GM19452 (cell line): Measurements from ENCODE around the gene CNR2.
A peak's percentile ranks its signal among the peaks of the same experiment; 100 is the strongest.
"Not testable (repeated sequence)": the region's sequence is repeated elsewhere in the genome, so short reads cannot be mapped to it uniquely, and the experiment has no call there.

Experiments used
- ATAC-seq: cut with Tn5 transposase; IDR thresholded peaks from one replicate; pipeline ENCODE4 v1.9.1; 2021; ENCODE audit not compliant: unreplicated experiment

CNR2 gene

DNA sequence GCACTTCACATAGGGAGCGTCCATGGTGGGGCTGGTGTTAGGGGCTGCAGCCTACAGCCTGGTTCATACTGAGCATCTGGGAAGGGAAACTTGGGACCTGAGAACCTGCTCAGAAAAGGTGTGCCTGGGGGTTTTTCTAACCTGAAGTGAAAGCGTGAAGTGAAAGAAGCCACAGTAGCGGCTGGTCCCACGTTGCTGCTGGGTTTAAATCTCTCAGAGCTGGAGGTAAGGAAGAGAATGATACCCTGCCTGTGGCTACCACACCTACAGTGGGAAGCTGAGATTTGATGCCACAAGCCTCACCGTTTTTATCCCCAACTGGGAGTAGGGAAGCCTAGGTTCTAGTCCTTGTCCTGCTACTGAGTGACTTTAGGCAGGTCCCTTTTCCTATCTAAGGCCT is 24.1 kb downstream of the CNR2 start:
- ATAC-seq, result no peak

DNA sequence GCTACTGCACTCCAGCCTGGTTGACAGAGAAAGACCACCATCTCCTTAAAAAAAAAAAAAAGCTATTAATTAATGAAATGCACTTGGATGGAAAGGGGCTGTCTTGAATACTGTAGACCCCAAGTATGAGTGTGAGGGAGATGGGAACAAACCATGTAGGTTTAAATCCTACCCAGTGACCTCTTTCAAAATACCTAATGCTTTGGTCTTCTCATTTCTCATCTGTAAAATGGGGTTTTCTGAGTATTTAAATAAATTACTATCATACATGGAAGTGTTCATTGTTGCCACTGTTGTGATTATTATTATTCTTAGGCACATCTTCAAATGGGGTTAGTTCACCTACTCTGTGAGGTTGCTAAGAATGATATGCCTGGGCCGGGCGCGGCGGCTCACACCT is 27.9 kb downstream of the CNR2 start:
- no peak for ATAC-seq

DNA sequence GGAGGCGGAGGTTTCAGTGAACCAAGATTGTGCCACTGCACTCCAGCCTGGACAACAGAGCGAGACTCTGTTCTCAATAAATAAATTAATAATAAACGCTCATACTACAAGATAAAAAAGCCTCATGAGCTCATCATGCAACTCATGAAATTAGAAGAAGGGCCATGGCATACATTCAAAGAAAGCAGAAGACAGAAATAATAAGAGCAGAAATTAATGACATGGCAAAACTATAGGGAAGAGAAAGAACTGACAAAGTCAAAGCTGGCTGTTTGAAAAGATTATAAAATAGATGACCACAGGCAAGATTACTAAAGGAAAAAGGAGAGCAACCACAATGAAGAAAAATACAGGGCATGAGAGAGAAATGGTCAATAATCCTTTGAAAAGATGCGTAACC is 30.4 kb downstream of the CNR2 start:
- no peak for ATAC-seq

DNA sequence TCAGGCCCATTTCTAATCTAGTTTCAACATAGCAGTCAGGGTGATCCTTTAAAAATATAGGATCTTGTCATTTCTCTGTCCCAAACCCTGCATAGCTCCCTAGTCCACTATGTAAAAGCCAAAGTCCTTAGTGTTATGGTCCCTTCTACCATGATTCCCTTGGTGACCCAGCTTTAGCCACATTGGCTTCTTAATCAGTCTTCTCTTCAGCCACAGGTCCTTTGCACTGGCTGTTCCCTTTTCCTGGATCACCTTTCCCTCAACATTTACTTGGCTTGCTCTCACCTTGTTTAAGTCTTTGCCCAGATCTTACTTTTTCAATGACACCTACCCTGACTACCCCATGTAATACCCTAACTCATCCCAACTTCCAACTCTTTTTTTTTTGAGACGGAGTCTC is 33.4 kb downstream of the CNR2 start:
- no peak for ATAC-seq

DNA sequence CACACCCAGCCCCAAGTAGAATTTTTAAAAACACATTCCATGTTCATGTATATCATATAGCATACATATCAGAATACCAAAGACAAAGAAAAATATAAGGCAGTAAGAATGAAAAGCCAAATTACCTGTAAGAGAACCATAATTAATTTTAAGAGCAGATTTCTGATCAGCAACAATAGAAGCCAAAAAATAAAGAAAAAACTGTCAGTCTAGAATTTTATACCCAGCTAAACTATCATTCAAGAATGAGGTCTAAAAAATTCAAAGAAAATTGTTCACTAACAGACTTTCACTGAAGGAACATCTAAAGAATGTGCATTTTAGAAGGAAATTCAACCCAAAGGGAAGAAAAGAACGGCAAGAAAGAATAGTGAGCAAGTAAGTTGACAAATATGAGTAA is 34.5 kb downstream of the CNR2 start:
- ATAC-seq, result no peak

DNA sequence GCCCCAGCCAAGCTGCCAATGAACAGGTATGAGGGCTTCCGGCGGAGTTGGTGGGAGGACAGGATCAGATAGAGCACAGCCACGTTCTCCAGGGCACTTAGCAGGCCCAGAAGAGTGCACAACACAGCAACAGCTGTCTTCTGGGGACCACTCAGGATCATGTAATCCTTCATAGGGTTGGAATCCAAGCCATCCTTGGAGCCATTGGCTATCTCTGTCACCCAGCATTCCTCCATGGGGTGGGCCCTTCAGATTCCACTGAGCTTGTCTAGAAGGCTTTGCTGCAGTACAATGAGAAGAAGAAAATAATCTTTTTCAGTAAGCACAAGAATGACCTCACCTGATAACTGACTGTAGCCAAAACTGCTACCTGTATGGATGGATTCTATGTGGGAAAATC is 37.8 kb downstream of the CNR2 start:
- no peak for ATAC-seq

DNA sequence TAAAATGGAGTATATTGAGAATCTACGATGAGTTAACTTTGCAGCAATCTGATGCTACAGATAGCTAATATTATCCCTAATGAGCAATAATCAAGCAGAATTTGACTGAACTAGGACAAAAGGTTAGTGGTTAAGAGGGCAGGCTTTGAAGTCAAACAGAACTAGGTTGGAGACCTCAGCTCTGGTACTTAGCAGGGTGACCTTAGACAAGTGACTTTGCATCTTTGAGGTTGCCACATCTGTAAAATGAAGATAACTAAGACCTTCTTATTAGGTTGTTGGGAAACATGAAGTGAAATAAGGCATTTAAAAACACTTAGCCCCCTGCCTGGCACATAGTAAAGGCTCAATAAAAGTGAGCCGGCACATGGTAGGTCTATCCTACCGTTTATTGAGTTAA is 40.7 kb downstream of the CNR2 start:
- no peak for ATAC-seq

DNA sequence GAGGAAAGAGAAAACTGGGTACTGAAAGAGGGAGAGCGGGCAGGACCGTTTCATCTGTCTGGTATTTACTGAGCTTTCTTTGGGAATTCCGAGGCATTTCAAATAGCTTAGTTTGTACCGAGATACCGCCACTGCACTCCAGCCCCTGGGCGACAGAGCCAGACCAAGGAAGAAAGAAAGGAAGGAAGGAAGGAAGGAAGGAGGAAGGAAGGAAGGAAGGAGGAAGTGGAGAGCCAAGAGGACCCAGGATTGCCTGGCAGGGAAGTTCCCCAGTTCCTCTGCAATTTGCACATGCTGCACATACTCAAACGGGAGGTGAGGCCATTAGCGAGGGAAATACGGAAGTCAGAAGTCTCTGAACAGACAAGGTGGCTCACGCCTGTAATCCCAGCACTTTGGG is 44.1 kb downstream of the CNR2 start:
- ATAC-seq, result no peak

DNA sequence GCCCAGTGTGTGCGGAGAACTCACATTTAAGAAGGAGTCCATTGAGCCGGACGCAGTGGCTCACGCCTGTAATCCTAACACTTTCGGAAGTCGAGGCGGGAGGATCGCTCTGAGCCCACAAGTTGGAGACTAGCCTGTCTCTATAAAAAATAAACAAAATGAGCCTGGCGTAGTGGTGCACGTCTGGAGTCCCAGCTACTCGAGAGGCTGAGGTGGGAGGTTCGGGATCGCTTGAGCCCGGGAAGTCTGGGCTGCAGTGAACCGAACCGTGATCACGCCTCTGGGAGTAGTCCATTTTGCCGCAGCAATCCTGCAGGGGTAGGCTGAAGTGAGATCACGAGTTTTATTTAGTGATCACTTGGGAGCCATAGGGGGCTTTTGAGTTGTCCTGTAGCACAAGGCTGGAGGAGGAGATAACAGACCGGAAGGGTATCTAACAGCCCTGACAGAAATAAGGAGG is 44.6 kb downstream of the CNR2 start:
- no peak for ATAC-seq

DNA sequence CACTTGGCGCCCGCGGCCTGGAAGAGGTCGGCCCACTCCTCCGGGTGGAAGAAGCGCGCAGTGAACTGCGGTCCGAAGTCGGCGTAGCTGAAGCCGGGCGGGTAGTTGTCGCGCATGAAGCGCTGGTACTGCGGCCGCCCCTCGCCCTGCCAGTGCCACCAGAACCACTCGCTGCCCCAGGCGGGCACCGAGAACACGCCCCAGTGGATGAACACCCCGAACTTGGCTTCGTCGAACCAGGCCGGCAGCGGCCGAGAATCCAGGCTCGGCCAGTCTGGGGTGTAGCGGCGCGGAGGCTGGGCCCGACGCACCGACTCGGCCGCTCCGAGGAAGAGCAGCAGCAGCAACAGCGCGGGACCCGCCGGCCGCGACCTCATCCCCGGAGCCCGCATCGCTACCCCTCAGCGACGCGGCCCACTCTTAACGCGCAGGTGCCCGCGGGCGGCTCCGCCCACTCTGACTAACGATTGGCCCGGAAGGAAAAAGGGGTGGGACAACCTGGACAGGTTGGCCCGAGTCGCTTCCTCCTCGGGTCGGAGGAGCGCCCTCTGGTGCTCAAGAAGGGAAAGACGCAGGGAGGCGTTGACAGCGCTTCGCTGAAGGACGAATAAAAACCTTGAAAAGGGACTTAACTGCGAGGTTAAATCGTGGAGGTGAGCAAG is 45.1 kb downstream of the CNR2 start, which contains the start of gene FUCA1:
TSS of gene FUCA1 (minus strand) at position 396 of the 662 bp plus-strand sequence. CDS start at position 392, 4 bp downstream.
- ATAC-seq, result peak; percentile 89

DNA sequence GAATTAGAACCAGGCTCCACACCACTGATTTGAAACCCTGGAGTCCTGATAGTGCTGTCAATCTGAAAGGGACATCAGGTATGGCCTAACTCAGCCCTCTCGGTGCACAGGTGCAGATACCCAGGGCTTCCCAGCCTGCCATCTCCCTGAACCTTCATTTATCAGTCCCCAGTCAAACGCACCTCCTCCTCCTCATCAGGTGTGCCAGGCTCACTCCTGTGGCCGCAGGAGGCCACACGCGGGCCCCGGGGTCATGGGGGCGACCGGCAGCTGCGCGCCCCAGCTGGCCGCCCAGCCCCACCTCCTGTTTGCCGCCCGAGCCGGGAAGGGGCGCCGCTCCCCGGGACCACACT is 45.6 kb downstream of the CNR2 start:
- no peak for ATAC-seq

DNA sequence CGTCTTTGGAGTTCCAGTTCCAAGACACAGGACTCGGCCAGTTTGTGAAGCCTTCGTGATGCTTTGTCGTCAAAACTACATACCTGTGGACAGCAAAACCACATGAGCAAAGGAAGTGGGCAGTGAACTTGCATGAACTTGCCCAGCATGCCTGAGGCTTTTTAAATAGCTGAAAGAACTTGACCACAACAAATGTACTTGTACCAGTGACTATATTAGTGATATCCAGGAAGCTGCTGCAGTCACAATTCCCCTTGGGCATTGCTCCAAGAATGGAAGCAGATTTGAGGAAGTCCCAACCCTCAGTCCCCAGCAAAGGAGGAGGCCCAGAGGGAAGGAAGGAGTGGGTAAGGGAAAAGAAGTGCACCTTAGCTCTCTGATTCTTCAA is 47.6 kb downstream of the CNR2 start:
- no peak for ATAC-seq

DNA sequence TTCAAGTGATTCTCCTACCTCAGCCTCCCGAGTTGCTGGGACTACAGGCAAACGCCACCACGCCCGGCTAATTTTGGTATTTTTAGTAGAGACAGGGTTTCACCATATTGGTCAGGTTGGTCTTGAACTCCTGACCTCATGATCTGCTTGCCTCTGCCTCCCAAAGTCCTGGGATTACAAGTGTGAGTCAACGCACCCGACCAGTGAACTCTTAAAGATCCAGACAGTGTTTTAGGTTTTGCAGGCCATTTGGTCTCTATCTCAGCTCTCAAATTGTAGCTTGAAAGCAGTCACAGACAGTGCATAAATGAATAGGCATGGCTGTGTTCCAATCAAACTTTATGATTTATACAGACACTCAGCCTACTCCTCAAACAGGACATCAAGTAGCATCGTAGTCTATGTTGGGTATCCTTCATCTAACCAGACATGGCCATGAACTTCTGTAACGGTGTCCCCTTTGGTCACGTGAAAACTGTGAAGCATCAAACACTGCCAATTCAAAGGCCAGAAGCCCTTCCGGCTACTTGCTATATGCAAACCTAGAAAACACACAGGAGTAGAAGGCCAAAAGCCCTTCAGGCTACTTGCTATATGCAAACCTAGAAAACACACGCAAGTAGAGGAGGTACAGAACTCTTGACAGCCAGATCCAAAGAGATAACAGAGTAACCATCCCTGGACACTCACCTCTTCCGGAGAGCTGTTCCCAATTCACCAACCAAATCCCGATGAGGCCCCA is 48.2 kb downstream of the CNR2 start:
- no peak for ATAC-seq

DNA sequence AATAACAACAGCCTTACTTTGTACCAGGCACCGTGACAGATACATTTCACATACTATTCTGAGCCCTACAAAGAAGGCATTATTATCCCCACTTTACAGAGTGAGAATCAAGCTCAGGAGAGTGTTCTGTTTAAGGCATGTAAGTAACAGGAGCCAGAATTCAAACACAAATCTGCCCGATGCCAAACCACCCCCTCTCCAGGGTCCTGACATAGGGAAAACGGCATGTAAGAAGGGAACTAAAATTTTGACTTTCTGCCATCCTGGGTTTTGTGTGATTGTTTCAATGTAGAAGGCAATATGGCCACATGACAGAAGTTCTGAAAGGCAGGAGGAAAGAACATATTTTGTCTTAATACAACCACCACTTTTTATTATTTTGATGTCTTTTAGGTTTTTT is 50.5 kb downstream of the CNR2 start:
- no peak for ATAC-seq

DNA sequence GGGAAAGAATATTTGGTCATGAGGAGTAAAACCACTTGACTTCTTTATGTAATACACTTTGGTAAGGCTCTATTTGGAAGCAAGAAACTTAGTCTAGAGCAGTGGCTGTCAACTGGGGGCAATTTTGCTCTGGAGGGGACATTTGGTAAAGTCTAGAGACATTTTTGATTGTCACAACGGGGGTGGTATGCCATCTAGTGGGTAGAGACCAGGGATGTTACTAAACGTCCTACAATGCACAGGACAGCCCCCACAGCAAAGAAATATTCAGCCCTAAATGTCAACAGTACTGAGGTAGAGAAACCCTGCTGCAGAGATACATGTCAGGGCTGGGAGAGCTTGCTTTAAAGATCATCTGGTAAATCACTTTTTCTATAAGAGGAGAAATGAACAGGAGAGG is 58.6 kb downstream of the CNR2 start:
- no peak for ATAC-seq

DNA sequence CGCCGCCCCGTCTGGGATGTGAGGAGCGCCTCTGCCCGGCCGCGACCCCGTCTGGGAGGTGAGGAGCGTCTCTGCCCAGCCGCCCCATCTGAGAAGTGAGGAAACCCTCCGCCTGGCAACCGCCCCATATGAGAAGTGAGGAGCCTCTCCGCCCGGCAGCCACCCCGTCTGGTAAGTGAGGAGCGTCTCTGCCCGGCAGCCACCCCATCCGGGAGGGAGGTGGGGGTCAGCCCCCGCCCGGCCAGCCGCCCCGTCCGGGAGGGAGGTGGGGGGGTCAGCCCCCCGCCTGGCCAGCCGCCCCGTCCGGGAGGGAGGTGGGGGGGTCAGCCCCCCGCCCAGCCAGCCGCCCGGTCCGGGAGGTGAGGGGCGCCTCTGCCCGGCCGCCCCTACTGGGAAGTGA is 60.0 kb downstream of the CNR2 start:
- not testable (repeated sequence) for ATAC-seq

DNA sequence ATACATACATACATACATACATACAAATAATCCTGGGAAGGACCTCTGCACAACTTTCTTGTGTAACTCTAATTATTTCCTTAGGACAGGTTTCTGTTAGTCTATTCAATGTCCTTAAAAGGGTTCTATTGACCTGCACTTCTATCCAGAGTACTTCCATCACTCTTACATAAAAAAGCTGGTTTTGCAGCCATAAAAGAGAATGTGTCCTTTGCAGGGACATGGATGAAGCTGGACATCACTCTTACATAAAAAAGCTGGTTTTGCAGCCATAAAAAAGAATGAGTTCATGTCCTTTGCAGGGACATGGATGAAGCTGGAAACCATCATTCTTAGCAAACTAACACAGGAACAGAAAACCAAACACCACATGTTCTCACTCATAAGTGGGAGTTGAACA is 61.8 kb downstream of the CNR2 start:
- not testable (repeated sequence) for ATAC-seq

DNA sequence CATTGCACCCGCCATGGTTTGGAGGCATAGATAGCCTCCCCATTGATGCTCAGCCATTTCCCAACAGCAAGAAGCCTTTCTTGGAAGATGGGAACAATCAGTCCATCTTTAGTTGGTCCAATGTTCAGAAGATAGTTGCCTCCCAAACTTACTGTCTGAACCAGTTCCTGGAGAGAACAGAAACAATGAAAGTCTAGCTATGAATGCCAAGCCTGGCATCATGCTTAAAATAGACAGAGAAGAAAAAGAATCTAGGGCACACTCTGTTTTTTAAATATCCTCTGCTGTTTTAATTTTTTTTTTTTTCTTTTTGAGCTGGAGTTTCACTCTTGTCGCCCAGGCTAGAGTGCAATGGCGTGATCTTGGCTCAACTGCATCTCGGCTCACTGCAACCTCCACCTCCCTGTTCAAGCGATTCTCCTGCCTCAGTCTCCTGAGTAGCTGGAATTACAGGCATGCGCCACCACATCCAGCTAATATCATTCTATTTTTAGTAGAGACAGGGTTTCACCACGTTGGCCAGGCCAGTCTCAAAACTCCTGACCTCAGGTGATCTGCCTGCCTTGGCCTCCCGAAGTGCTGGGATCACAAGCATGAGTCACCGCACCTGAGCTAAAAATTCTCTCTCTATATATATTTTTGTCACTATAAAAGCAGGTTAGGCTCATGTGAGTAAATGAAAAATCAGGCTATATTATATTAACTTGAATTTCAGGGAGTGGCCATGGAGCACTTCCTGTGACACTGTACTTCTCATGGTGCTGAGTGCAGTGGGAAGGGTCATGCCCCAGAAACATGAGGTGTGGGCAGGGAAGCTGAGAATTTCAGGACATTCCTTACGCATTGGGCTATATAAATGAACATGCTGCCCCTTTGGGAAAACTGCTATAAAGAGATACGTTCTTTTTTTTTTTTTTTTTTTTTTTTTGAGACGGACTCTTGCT is 64.2 kb downstream of the CNR2 start:
- ATAC-seq, result no peak

DNA sequence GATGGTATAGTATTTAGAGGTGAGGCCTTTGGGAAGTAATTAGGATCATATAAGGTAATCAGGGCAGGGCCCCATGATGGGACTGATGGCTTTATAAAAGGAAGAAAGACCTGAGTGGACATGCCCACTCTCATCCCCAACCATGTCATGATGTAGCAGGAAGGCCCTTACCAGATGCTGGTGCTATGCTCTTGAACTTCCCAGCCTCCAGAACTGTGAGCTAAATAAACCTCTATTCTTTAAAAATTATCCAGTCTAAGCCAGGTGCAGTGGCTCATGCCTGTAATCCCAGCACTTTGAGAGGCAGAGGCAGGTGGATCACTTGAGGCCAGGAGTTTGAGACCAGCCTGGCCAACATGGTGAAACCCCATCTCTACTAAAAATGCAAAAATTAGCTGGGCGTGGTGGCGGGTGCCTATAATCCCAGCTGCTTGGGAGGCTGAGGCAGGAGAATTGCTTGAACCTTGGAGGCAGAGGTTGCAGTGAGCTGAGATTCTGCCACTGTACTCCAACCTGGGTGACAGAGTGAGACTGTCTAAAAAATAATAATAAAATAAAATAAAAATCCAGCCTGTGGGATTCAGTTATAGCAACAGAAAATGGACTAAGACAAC is 65.6 kb downstream of the CNR2 start:
- ATAC-seq, result not testable (repeated sequence)

DNA sequence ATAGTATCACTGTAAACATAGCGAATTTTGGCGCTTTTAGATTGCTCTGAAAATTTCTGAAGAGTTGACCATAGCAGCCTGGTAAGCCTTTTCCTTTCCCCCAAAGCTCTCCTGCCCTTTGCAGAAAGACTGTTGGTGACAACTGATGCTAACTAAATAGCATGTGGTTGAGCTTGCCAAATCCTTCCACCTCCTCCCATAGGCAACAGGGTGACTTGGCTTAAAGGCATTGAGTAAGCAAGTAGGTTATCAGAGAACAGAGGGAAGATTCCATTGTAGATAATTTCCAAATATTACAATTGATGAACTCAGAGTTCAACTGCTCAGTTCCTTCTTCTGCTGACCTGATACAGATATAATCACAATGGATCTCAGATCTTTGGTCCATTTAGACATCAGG is 68.0 kb downstream of the CNR2 start:
- ATAC-seq, result no peak

DNA sequence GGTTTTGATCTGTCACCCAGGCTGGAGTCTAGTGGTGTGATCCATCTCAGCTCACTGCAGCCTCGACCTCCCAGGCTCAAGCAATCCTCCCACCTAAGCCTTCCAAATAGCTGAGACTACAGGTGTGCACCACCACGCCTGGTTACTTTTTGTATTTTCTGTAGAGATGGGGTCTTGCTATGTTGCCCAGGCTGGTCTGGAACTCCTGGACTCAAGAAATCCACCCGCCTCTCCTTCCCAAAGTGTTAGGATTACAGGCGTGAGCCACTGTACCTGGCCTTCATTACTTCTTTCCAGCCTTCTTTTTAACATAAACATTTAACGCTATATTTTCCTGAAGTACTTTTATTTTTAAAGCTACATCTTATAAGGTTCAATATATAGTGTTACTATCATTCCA is 69.5 kb downstream of the CNR2 start:
- ATAC-seq, result no peak
